ENCODE measurements around the gene ADGRG6.

GRCh38 chr6:142331601-142332000 is 29.8 kb downstream of the ADGRG6 start:
- TF ChIP-seq EZH2 (IDR thresholded peaks at IDR 0.05) (no peak), FOXP2 (optimal IDR thresholded peaks at IDR 0.05; ENCODE audit: control extremely low read depth, extremely low read length, insufficient read depth) (no peak), POLR2AphosphoS5 (IDR thresholded peaks at IDR 0.05; ENCODE audit: borderline replicate concordance, low read depth, low read length) (no peak)

Measured in SK-N-MC (cell line).